Heart left ventricle (tissue), 13 donors: ENCODE data around the gene NBPF1.
"Not testable (repeated sequence)": the region's sequence is repeated elsewhere in the genome, so short reads cannot be mapped to it uniquely, and the experiment has no call there.

ENCODE experiments used
- CTCF ChIP-seq, 12 donors: fragments of 200-600 bp; sonication (generic) in 4 of 12; IDR thresholded peaks; one replicate each; pipeline versions ENCODE4 v1.5.0 to v1.8.0; 2018 to 2022; ENCODE audit warnings: antibody characterized with exemption in 12 of 12, mild to moderate bottlenecking in 5 of 12
- POLR2A ChIP-seq, 2 donors: fragments of 450-650 bp; IDR thresholded peaks; one replicate each; pipeline ENCODE4 v1.6.1; 2017; ENCODE audit warnings: antibody characterized with exemption in 2 of 2, mild to moderate bottlenecking in 2 of 2, moderate library complexity in 2 of 2
- donor health status: ischemic (EF 13 %, LVEDD 7.1; RV severe dilation, severe dysfunction).
- donor health status: DM: no; HTN: yes; CAD: no.
- donor health status: DM: no; HTN: no; CAD: no.
- donor health status: ischemic (EF 25% LVEDD 6.9; RV normal size, moderate dysfunction).
- donor health status: ischemic (EF 25% LVEDD 5.7; RV mildly dilated, moderate dysfunction).
- donor health status: ischemic (EF 35%, LVEDD 5.7; RV mildly dilated, moderate dysfunction).
- donor health status: nonischemic (EF 11% LVEDD 7.7; RV severe dilation, severe dysfunction).
- donor health status: DM: yes; HTN: yes; CAD: no.
- donor health status: PGD.
- donor health status: ischemic (EF 29% LVEDD 5.4; RV normal size, mild dysfunction).
- donor health status: nonischemic (EF 23%, LVEDD 6.1; RV moderate dilation, normal function).

- not testable (repeated sequence) for TF ChIP-seq CTCF, POLR2A (IDR thresholded peaks at IDR 0.05)
Measured at GRCh38 chr1:16540421-16540893, 72.9 kb downstream of the NBPF1 start.
